ENCODE data around the gene FAM120C. TPM values are rescaled to one million over a fixed set of nuclear protein-coding genes. Genes with fewer than 3 reads are reported as not detected.

The FAM120C gene
- 2.5 and 5.6 TPM in 2 replicates for total RNA-seq

GRCh38 chrX:54182864-54183613 lies at the start of gene FAM120C:
Gene FAM120C (minus strand): TSS chrX:54183254. CDS start chrX:54183198, 56 bp downstream.

GRCh38 chrX:54044126-54044876 lies 138.8 kb downstream of the FAM120C start, which contains the start of gene PHF8:
Gene PHF8 (minus strand): TSS chrX:54044473. CDS start chrX:54042728, 1,745 bp downstream.

Other genes starting within 250 kb of the FAM120C start
- 7.9 and 19.2 TPM in 2 replicates for gene PHF8, start 138.8 kb downstream of the FAM120C start, total RNA-seq
- gene WNK3, start 174.8 kb upstream of the FAM120C start, total RNA-seq = 1.2 and 1.4 TPM in 2 replicates